Measurements from ENCODE around the gene ZDHHC13.

The ZDHHC13 gene

GRCh38 chr11:19079643-19080440 lies 37.1 kb upstream of the ZDHHC13 start:
- Histone ChIP-seq H4K20me1 (ENCODE audit: insufficient read depth) (no peaks in the 10 kb centered on the region), H3K27ac (no peak overlapping the region), H3K9ac (no peak overlapping the region), H3K4me3 (IDR thresholded peaks at IDR 0.05; ENCODE audit: insufficient read depth, low read depth, low read length) (no peak overlapping the region), H3K79me2 (ENCODE audit: insufficient read depth, low read depth) (no peaks in the 10 kb centered on the region), H3K27me3 (ENCODE audit: insufficient read depth, low read depth) (no peaks in the 10 kb centered on the region), H3K4me2 (no peak overlapping the region), H3K36me3 (ENCODE audit: insufficient read depth) (no peaks in the 10 kb centered on the region), H3K4me1 (ENCODE audit: low read depth, poor library complexity, severe bottlenecking) (no peaks in the 10 kb centered on the region), H2AFZ (ENCODE audit: low read depth) (no peak overlapping the region)
- TF ChIP-seq CTCF (conservative IDR thresholded peaks at IDR 0.05; ENCODE audit: low read depth, low read length): no peak

- Histone ChIP-seq H3K4me1 (ENCODE audit: low read depth, poor library complexity, severe bottlenecking) (no peaks in the 10 kb centered on the region), H4K20me1 (ENCODE audit: insufficient read depth) (no peaks in the 10 kb centered on the region), H3K79me2 (ENCODE audit: insufficient read depth, low read depth) (no peaks in the 10 kb centered on the region), H3K27me3 (ENCODE audit: insufficient read depth, low read depth) (no peaks in the 10 kb centered on the region), H3K4me3 (IDR thresholded peaks at IDR 0.05; ENCODE audit: insufficient read depth, low read depth, low read length) (no peak overlapping the region), H2AFZ (ENCODE audit: low read depth) (no peak overlapping the region), H3K9ac (no peak overlapping the region), H3K36me3 (ENCODE audit: insufficient read depth) (no peaks in the 10 kb centered on the region), H3K27ac (no peak overlapping the region), H3K4me2 (no peak overlapping the region)
- no peak for TF ChIP-seq CTCF (conservative IDR thresholded peaks at IDR 0.05; ENCODE audit: low read depth, low read length)
Observed at GRCh38 chr11:19080579-19080993, 36.4 kb upstream of the ZDHHC13 start.

GRCh38 chr11:19083166-19083565 lies 33.8 kb upstream of the ZDHHC13 start:
- H3K27ac ChIP-seq: no peak overlapping the region
- no peak overlapping the region for H2AFZ ChIP-seq (ENCODE audit: low read depth)
- no peaks in the 10 kb centered on the region for H3K27me3 ChIP-seq (ENCODE audit: insufficient read depth, low read depth)
- no peaks in the 10 kb centered on the region for H3K79me2 ChIP-seq (ENCODE audit: insufficient read depth, low read depth)
- H3K4me1 ChIP-seq (ENCODE audit: low read depth, poor library complexity, severe bottlenecking): no peaks in the 10 kb centered on the region
- no peak overlapping the region for H3K4me3 ChIP-seq (IDR thresholded peaks at IDR 0.05; ENCODE audit: insufficient read depth, low read depth, low read length)
- TF ChIP-seq CTCF (conservative IDR thresholded peaks at IDR 0.05; ENCODE audit: low read depth, low read length): no peak
- no peak overlapping the region for H3K9ac ChIP-seq
- no peaks in the 10 kb centered on the region for H3K36me3 ChIP-seq (ENCODE audit: insufficient read depth)
- H3K4me2 ChIP-seq: no peak overlapping the region
- no peaks in the 10 kb centered on the region for H4K20me1 ChIP-seq (ENCODE audit: insufficient read depth)

DNA sequence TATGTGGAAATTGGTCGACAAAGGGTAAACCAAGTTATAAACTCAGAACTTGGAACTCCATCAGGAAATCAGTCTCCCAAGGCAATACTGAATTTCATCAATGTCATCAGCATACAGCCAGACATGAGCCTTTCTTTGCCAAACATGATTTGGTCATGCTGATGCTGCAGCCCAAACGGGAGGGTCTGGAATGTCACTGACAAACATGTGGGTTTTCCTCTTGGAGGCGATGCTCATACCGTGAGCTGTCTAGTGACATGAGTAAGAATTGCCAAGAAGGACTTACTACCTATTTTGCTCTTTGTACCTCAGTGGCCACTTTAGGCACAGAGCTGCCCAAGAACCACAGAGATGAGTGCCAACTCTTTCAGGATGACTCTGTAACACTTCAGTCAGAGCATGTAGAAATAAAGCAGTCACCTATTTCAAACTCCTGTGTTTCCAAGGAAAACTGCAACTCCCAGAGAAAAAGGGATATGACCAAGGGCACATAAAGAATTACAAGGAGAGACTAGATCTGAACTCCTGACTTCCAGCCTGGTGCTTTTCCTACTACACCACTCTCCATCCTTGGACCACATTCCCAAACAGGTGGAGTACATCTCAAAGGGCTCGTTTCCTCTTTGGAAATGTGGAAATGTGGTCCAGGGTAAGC lies 32.2 kb upstream of the ZDHHC13 start:
- no peaks in the 10 kb centered on the region for H3K4me1 ChIP-seq (ENCODE audit: low read depth, poor library complexity, severe bottlenecking)
- no peaks in the 10 kb centered on the region for H4K20me1 ChIP-seq (ENCODE audit: insufficient read depth)
- H3K27ac ChIP-seq: no peak overlapping the region
- no peak overlapping the region for H3K4me3 ChIP-seq (IDR thresholded peaks at IDR 0.05; ENCODE audit: insufficient read depth, low read depth, low read length)
- no peak for TF ChIP-seq CTCF (conservative IDR thresholded peaks at IDR 0.05; ENCODE audit: low read depth, low read length)
- H3K9ac ChIP-seq: no peak overlapping the region
- no peaks in the 10 kb centered on the region for H3K36me3 ChIP-seq (ENCODE audit: insufficient read depth)
- H3K4me2 ChIP-seq: no peak overlapping the region
- no peaks in the 10 kb centered on the region for H3K79me2 ChIP-seq (ENCODE audit: insufficient read depth, low read depth)
- no peaks in the 10 kb centered on the region for H3K27me3 ChIP-seq (ENCODE audit: insufficient read depth, low read depth)
- H2AFZ ChIP-seq (ENCODE audit: low read depth): no peak overlapping the region
